ENCODE data around the gene TMEM43. TPM values are rescaled to one million over a fixed set of nuclear protein-coding genes. Genes with fewer than 3 reads are reported as not detected.

The TMEM43 gene
- total RNA-seq, 1 experiment from 2014 or later: 36.7 TPM

- TF ChIP-seq CTCF (conservative IDR thresholded peaks at IDR 0.05): no peak
Measured at GRCh38 chr3:14141602-14142341, 16.9 kb downstream of the TMEM43 start.

More at GRCh38 chr3:14141602-14142341, 16.9 kb downstream of the TMEM43 start:
- no CpG with 5 or more reads among the region's 19 CpGs for WGBS (ENCODE audit: extremely low coverage, insufficient read length, low lambda C conversion rate)
- Histone ChIP-seq H4K91ac (ENCODE audit: insufficient read length, low read depth, low read length) (no peak overlapping the region), H3K4me1 (ENCODE audit: insufficient read depth, low read length) (no peaks in the 10 kb centered on the region; the same call in 1 of the 2 replicates), H2AFZ (ENCODE audit: low read length) (no peak overlapping the region), H3K9ac (ENCODE audit: extremely low read depth, insufficient read length, low read length) (no peak overlapping the region), H3K18ac (ENCODE audit: insufficient read length, low read depth, low read length) (no peak overlapping the region), H3K79me2 (ENCODE audit: insufficient read depth, low read length) (no peaks in the 10 kb centered on the region), H3K9me3 (ENCODE audit: control insufficient read depth, low read depth, low read length) (no peaks in the 10 kb centered on the region), H3T11ph (ENCODE audit: low read length) (no peak overlapping the region), H2BK12ac (ENCODE audit: insufficient read length, low read depth, low read length) (no peak overlapping the region), H3K23me2 (ENCODE audit: insufficient read length, low read depth, low read length, poor library complexity, severe bottlenecking) (no peaks in the 10 kb centered on the region), H3K27ac (ENCODE audit: insufficient read length, low read depth, low read length) (no peak overlapping the region), H2BK5ac (ENCODE audit: insufficient read length, low read length) (no peak overlapping the region), H2AK5ac (ENCODE audit: insufficient read length, low read length) (no peak overlapping the region), H3K4me2 (ENCODE audit: insufficient read depth, insufficient read length, low read length) (no peak overlapping the region), H3K4ac (ENCODE audit: low read depth, low read length) (no peak overlapping the region), H2BK15ac (ENCODE audit: low read depth, low read length) (no peak overlapping the region), H4K8ac (replicated peaks; ENCODE audit: insufficient read length, low read depth, low read length) (no peak overlapping the region), H3K14ac (ENCODE audit: insufficient read depth, low read length) (no peak overlapping the region), H4K20me1 (ENCODE audit: control insufficient read depth, insufficient read depth, insufficient read length) (peaks cover 2% of the 10 kb centered on the region), H3K56ac (ENCODE audit: insufficient read length, low read depth, low read length) (no peak overlapping the region), H3K23ac (ENCODE audit: insufficient read length, low read depth, low read length) (no peak overlapping the region), H3K79me1 (ENCODE audit: insufficient read depth, low read depth, low read length, poor library complexity, severe bottlenecking) (no peaks in the 10 kb centered on the region), H2BK20ac (ENCODE audit: low read depth, low read length, poor library complexity, severe bottlenecking) (no peak overlapping the region), H4K5ac (ENCODE audit: insufficient read length, low read depth, low read length) (no peak overlapping the region), H3K27me3 (ENCODE audit: insufficient read depth, low read length) (no peaks in the 10 kb centered on the region), H2BK120ac (ENCODE audit: low read depth, low read length, poor library complexity, severe bottlenecking) (no peak overlapping the region)
- Mint-ChIP-seq H3K4me1 (peaks cover 4 to 10% of the 10 kb centered on the region in 2 experiments; a peak in 3 of 4 replicates), H3K9me3 (no peaks in the 10 kb centered on the region), H3K36me3 (ENCODE audit: insufficient read depth in 1 of 3, low read depth in 3 of 3) (peaks cover 12 to 66% (median 25%) of the 10 kb centered on the region in 3 experiments), H3K27me3 (ENCODE audit: low read depth) (no peaks in the 10 kb centered on the region; the same call in 1 of the 2 replicates), H3K4me3 (no peak overlapping the region), H3K27ac (peak overlapping the region in 1 of 3 experiments; percentile 46; a peak in 1 of 7 replicates)
- no peak for DNase-seq
